NB4 (cell line): ENCODE data around the gene FTO.

Experiments
- DNase-seq: peaks from one replicate; pipeline ENCODE4 v3.0.0; 2010; ENCODE audit warnings: low read depth
- H3K4me3 ChIP-seq: one replicate; pipeline ENCODE4 v1.5.1; 2011; ENCODE audit warnings: mild to moderate bottlenecking, low read depth, low read length, moderate library complexity
- MAX ChIP-seq: IDR thresholded peaks from 2 replicates; pipeline ENCODE4 v1.6.1; 2011; ENCODE audit warnings: low read depth, low read length
- MYC ChIP-seq: IDR thresholded peaks from 2 replicates; pipeline ENCODE4 v1.6.1; 2011; ENCODE audit warnings: low read depth, low read length
- POLR2A ChIP-seq: IDR thresholded peaks from 2 replicates; pipeline ENCODE4 v1.6.1; 2011; ENCODE audit warnings: mild to moderate bottlenecking; ENCODE audit not compliant: insufficient read length; ENCODE audit errors: extremely low read depth
- TF ChIP-seq, protein P1 (sequence below): IDR thresholded peaks from one replicate; pipeline ENCODE4 v1.5.1; 2012; ENCODE audit warnings: low read depth, low read length

The FTO gene

GRCh38 chr16:53849585-53849984, 145.6 kb downstream of the FTO start:
- no peak overlapping the region for H3K4me3 ChIP-seq
- TF ChIP-seq POLR2A (no peak), MAX (no peak), MYC (no peak)
- TF ChIP-seq, protein P1, sequence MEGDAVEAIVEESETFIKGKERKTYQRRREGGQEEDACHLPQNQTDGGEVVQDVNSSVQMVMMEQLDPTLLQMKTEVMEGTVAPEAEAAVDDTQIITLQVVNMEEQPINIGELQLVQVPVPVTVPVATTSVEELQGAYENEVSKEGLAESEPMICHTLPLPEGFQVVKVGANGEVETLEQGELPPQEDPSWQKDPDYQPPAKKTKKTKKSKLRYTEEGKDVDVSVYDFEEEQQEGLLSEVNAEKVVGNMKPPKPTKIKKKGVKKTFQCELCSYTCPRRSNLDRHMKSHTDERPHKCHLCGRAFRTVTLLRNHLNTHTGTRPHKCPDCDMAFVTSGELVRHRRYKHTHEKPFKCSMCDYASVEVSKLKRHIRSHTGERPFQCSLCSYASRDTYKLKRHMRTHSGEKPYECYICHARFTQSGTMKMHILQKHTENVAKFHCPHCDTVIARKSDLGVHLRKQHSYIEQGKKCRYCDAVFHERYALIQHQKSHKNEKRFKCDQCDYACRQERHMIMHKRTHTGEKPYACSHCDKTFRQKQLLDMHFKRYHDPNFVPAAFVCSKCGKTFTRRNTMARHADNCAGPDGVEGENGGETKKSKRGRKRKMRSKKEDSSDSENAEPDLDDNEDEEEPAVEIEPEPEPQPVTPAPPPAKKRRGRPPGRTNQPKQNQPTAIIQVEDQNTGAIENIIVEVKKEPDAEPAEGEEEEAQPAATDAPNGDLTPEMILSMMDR, result no peak
- DNase-seq, result peak; percentile 67

DNA sequence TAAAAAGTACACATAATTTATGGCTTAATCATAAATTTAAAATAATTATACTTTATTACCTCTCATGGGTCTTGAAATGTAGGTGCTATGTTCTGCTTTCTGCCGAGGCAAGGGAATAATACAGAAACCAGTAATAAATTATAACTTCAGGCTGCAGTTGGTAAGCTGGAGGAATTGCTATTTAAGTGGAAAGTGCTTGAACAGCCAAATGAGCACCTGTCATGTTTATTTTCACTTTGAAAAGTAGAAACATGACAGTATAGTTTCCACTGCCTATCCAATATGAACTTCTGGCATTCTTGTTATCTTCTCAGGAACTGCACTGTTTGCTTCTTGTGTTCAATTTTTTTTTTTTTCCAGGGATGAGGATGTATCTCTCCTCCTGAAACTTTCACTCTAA, 146.0 kb downstream of the FTO start:
- H3K4me3 ChIP-seq, result no peak overlapping the region
- TF ChIP-seq, protein P1, result no peak
- TF ChIP-seq POLR2A, result no peak
- TF ChIP-seq MYC, result no peak
- no peak for TF ChIP-seq MAX
- no peak for DNase-seq

GRCh38 chr16:53852678-53853077, 148.7 kb downstream of the FTO start:
- no peak overlapping the region for H3K4me3 ChIP-seq
- no peak for TF ChIP-seq POLR2A
- TF ChIP-seq, protein P1, result no peak
- TF ChIP-seq MYC, result no peak
- TF ChIP-seq MAX, result no peak
- peak; percentile 53 for DNase-seq

DNA sequence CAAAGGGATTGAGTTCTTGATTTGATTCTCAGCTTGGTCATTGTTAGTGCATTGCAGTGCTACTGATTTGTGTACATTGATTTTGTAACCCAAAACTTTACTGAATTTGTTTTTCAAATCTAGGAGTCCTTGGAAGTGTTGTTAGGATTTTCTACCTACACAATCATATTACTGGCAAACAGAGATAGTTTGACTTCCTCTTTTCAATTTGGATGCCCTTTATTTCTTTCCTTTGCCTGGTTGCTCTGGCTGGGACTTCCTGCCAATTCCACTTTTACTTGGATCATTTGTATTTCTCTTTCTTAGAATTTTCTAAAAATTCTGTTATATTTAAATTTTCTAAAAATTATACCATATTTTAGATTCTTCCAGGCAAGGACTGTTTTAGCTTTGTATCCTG, 151.1 kb downstream of the FTO start:
- no peak overlapping the region for H3K4me3 ChIP-seq
- DNase-seq, result no peak
- TF ChIP-seq POLR2A (no peak), MAX (no peak), MYC (no peak)
- TF ChIP-seq, protein P1, result no peak

DNA sequence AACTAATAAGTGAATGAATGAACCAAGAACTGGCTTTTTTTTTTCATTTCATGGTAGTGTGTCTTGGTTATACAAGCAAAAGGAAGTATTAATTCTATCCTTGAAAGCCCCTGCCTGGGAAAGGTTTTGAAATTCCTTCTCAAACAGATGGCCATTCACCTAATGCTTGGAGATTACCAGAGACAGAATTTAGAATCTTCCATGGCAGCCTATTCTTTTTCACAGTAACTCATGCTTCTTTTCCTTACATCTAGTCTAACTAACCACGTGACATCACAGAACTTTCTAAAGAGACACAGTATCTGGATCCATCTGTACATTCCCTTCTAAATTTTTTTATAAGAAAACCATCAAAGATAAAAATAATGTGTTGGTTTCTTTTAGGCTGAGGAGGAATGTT, 151.6 kb downstream of the FTO start:
- DNase-seq, result no peak
- TF ChIP-seq, protein P1, result no peak
- TF ChIP-seq POLR2A, result no peak
- no peak for TF ChIP-seq MYC
- no peak for TF ChIP-seq MAX
- no peak overlapping the region for H3K4me3 ChIP-seq
